A549 (cell line): ENCODE measurements around the gene MAPKAPK2. TPM values are rescaled to one million over a fixed set of nuclear protein-coding genes. Genes with fewer than 3 reads are reported as not detected.

ENCODE experiments used
- ATAC-seq, 2 experiments: fragments of 200-7000 bp in 1 of 2; fragments of >200 bp in 1 of 2; cut with Nextera tagmentation in 1 of 2; cut with Tn5 transposase in 1 of 2; 3 replicates each; pipeline versions ENCODE4 v1.8.0 to v1.9.1; 2018 to 2020; ENCODE audit warnings: mild to moderate bottlenecking in 1 of 2, moderate library complexity in 1 of 2
- CTCF ChIA-PET: fragments of 300-600 bp; sonication (Branson Sonifier 250); formaldehyde crosslinking; extraction: SDS; loops from one replicate; lab custom pipeline; 2021; ENCODE audit warnings: antibody characterized with exemption, inconsistent platforms; lab: Yijun Ruan, JAX
- POLR2A ChIA-PET: fragments of 350-600 bp; formaldehyde crosslinking; extraction: SDS; loops from one replicate; lab custom pipeline; 2021; ENCODE audit warnings: antibody characterized with exemption, inconsistent platforms; lab: Yijun Ruan, JAX
- DNase-seq, 2 experiments: peaks; one replicate each; pipeline versions ENCODE4 v3.0.0 to v3.0.0-alpha.2; 2011 to 2016; ENCODE audit warnings: low read depth in 1 of 2, low spot score in 1 of 2
- FAIRE-seq: peaks from 2 replicates; lab custom pipeline; 2011; peaks lifted over from hg19 to GRCh38; lab: Jason Lieb, UNC
- H3K27ac ChIP-seq, 2 experiments: fragments of >200 bp; sonication (Bioruptor Twin); formaldehyde crosslinking; 3 replicates each; pipeline ENCODE4 v1.5.1; 2016 to 2017
- H3K4me1 ChIP-seq: fragments of >200 bp; sonication (Bioruptor Twin); formaldehyde crosslinking; 3 replicates; pipeline ENCODE4 v1.6.1; 2016
- H3K4me2 ChIP-seq: fragments of >200 bp; sonication (Bioruptor Twin); formaldehyde crosslinking; 3 replicates; pipeline ENCODE4 v1.6.1; 2016
- H3K4me3 ChIP-seq: fragments of >200 bp; sonication (Bioruptor Twin); formaldehyde crosslinking; 3 replicates; pipeline ENCODE4 v1.5.1; 2016
- H3K9me3 ChIP-seq: fragments of >200 bp; sonication (Bioruptor Twin); formaldehyde crosslinking; 3 replicates; pipeline ENCODE4 v1.6.1; 2016
- BHLHE40 ChIP-seq: IDR thresholded peaks from 2 replicates; pipeline ENCODE4 v1.6.1; 2012; ENCODE audit warnings: low read depth, low read length, inconsistent platforms
- CEBPB ChIP-seq, 2 experiments: fragments of >200 bp in 1 of 2; sonication (Bioruptor Twin) in 1 of 2; formaldehyde crosslinking in 1 of 2; IDR thresholded peaks; 2 replicates each; pipeline ENCODE4 v1.6.1; 2012 to 2016
- CHD2 ChIP-seq: fragments of 150-350 bp; IDR thresholded peaks from 2 replicates; pipeline ENCODE4 v1.6.1; 2014; ENCODE audit warnings: low read length; ENCODE audit not compliant: partially characterized antibody
- EHF ChIP-seq: fragments of 250-450 bp; sonication (Bioruptor Pico); IDR thresholded peaks from 2 replicates; pipeline ENCODE4 v1.5.0; 2020; ENCODE audit warnings: mild to moderate bottlenecking
- ELK1 ChIP-seq: fragments of 150-350 bp; IDR thresholded peaks from 2 replicates; pipeline ENCODE4 v1.6.1; 2014; ENCODE audit warnings: low read depth, mild to moderate bottlenecking, low read length
- EP300 ChIP-seq, 2 experiments: fragments of >200 bp; sonication (Bioruptor Twin); formaldehyde crosslinking; IDR thresholded peaks; 2 replicates in 1 of 2; 3 replicates in 1 of 2; pipeline ENCODE4 v1.6.1; 2016 to 2017
- FOSB ChIP-seq: fragments of 250-450 bp; sonication (Bioruptor Pico); IDR thresholded peaks from 2 replicates; pipeline ENCODE4 v1.5.0; 2020; ENCODE audit warnings: mild to moderate bottlenecking, moderate library complexity
- FOSL2 ChIP-seq, 2 experiments: fragments of 450-650 bp in 1 of 2; fragments of >200 bp in 1 of 2; sonication (Bioruptor Twin) in 1 of 2; formaldehyde crosslinking; IDR thresholded peaks; 2 replicates each; pipeline versions ENCODE4 v1.5.0 to v1.6.1; 2016 to 2020; ENCODE audit warnings: mild to moderate bottlenecking in 1 of 2, moderate library complexity in 1 of 2
- FOXS1 ChIP-seq: fragments of 250-450 bp; sonication (Bioruptor Pico); IDR thresholded peaks from 2 replicates; pipeline ENCODE4 v1.5.0; 2020; ENCODE audit warnings: mild to moderate bottlenecking, moderate library complexity
- GATA3 ChIP-seq: IDR thresholded peaks from 2 replicates; pipeline ENCODE4 v1.6.1; 2012; ENCODE audit warnings: borderline replicate concordance
- HOXA7 ChIP-seq: fragments of 250-450 bp; sonication (Bioruptor Pico); IDR thresholded peaks from 2 replicates; pipeline ENCODE4 v1.5.0; 2020; ENCODE audit warnings: mild to moderate bottlenecking, moderate library complexity
- HOXB5 ChIP-seq: fragments of 250-450 bp; sonication (Bioruptor Pico); IDR thresholded peaks from 2 replicates; pipeline ENCODE4 v1.5.0; 2020; ENCODE audit warnings: mild to moderate bottlenecking, moderate library complexity
- JUN ChIP-seq, 2 experiments: fragments of >200 bp; sonication (Bioruptor Twin); formaldehyde crosslinking; IDR thresholded peaks; 2 replicates in 1 of 2; 3 replicates in 1 of 2; pipeline ENCODE4 v1.6.1; 2016 to 2017
- KDM1A ChIP-seq: fragments of 200-600 bp; sonication (generic); IDR thresholded peaks from 2 replicates; pipeline ENCODE4 v1.6.1; 2016; ENCODE audit warnings: low read depth, mild to moderate bottlenecking
- KDM5A ChIP-seq: fragments of 200-600 bp; sonication (generic); IDR thresholded peaks from 2 replicates; pipeline ENCODE4 v1.6.1; 2016; ENCODE audit warnings: antibody characterized with exemption, mild to moderate bottlenecking
- NFE2L2 ChIP-seq: fragments of 150-350 bp; conservative IDR thresholded peaks from 2 replicates; pipeline ENCODE4 v1.6.1; 2014; ENCODE audit warnings: low read length
- POLR2AphosphoS2 ChIP-seq: conservative IDR thresholded peaks from 2 replicates; pipeline ENCODE4 v1.6.1; 2012; ENCODE audit warnings: low read length, improper control_type of control experiment, inconsistent platforms
- RFX5 ChIP-seq: fragments of 450-650 bp; IDR thresholded peaks from 2 replicates; pipeline ENCODE4 v1.7.1; 2014; ENCODE audit warnings: antibody characterized with exemption, mild to moderate bottlenecking, moderate library complexity
- SMC3 ChIP-seq: fragments of >200 bp; sonication (Bioruptor Twin); formaldehyde crosslinking; IDR thresholded peaks from 3 replicates; pipeline ENCODE4 v1.6.1; 2018; ENCODE audit warnings: inconsistent platforms
- TFCP2L1 ChIP-seq: fragments of 250-450 bp; sonication (Bioruptor Pico); IDR thresholded peaks from 2 replicates; pipeline ENCODE4 v1.5.0; 2021; ENCODE audit warnings: mild to moderate bottlenecking
- TP53 ChIP-seq: fragments of 250-450 bp; sonication (Bioruptor Pico); IDR thresholded peaks from 2 replicates; pipeline ENCODE4 v1.5.0; 2021; ENCODE audit warnings: mild to moderate bottlenecking, moderate library complexity
- WGBS: methylation state at CpG from one replicate; pipeline ENCODE4 v1.1.6; 2017; ENCODE audit errors: missing lambda C conversion rate; 5-methylcytosine and 5-hydroxymethylcytosine counted together
- polyA plus RNA-seq, 4 experiments: library from polyadenylated mRNA; depleted of rRNA in 3 of 4; stranded (reverse); fragments of >200 nt; fragmentation: RNase III in 1 of 4; extraction: RNeasy Plus Mini Kit Qiagen cat#74134 plus additional on column Dnase treatment in 1 of 4; gene quantifications; 2 replicates in 3 of 4; 3 replicates in 1 of 4; pipeline ENCODE4 v1.2.3, GENCODE V29; 2011 to 2017
- TF ChIP-seq, protein P1 (sequence below): fragments of >200 bp; sonication (Bioruptor Twin); formaldehyde crosslinking; IDR thresholded peaks from 2 replicates; pipeline ENCODE4 v1.6.1; 2016
- TF ChIP-seq, protein P2 (sequence below): IDR thresholded peaks from 2 replicates; pipeline ENCODE4 v1.6.1; 2012; ENCODE audit warnings: low read depth, borderline replicate concordance
- TF ChIP-seq, protein P3 (sequence below): fragments of 200-600 bp; sonication (generic); IDR thresholded peaks from 2 replicates; pipeline ENCODE4 v1.6.1; 2016; ENCODE audit warnings: antibody characterized with exemption, mild to moderate bottlenecking, moderate library complexity

Gene MAPKAPK2
- polyA plus RNA-seq, 2 of the 4 experiments (the other 2 are of a cell fraction): 37.2 to 43.0 TPM

DNA sequence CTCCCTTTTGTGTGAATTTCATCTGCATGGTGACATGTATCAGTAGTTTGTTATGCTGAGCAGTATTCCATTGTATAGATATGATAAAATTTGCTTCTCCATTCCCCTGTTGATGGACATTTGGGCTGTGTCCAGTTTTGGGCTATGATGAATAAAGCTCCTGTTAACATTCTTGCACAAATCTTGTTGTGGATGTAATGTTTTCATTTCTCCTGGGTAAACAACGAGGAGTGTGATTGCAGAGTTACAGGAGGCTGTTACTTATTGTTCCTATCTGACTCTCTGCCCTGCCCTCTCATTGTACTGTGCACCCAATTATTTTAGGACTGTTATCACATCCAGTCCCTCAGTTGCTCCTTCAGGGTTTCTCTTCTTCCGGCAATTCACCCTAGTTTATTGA is 24.2 kb downstream of the MAPKAPK2 start:
- ATAC-seq (peak in 1 of 2 experiments; percentile 34; a peak in 3 of 6 replicates), DNase-seq (peak in 1 of 2 experiments; percentile 29), FAIRE-seq (no peak)
- ChIA-PET CTCF (interaction anchor here (0.6 to 12.1 kb wide), 8 partner anchors 10 to 222 kb away, joined by 3 to 116 read pairs (median 4); no protein-coding TSS in a partner anchor), POLR2A (interaction anchor here (1.0 to 2.2 kb wide), 2 partner anchors 21 to 24 kb away, joined by 4 to 9 read pairs; partner anchors contain the start of gene MAPKAPK2)
- Histone ChIP-seq H3K27ac (peak overlapping the region; percentile 74 to 85), H3K4me3 (peak overlapping the region; percentile 23; the same call in 1 of the 3 replicates), H3K4me2 (peak overlapping the region; percentile 91), H3K9me3 (no peaks in the 10 kb centered on the region), H3K4me1 (peaks cover 98% of the 10 kb centered on the region)
- no peak for TF ChIP-seq TP53 (CRISPR knock-in tag)
- 0 out of 2 replicates have a peak, but pooled peaks have one; percentile 2 for TF ChIP-seq GATA3
- TF ChIP-seq EHF (CRISPR knock-in tag): no peak
- no peak for TF ChIP-seq EP300 (IDR thresholded peaks at IDR 0.05)
- TF ChIP-seq FOSL2 (IDR thresholded peaks at IDR 0.05): no peak
- peak; percentile 27; the same call in 1 of the 2 replicates for TF ChIP-seq FOSL2 (CRISPR knock-in tag; IDR thresholded peaks at IDR 0.05)
- TF ChIP-seq CEBPB (IDR thresholded peaks at IDR 0.05): peak; percentile 22 to 37; a peak in 1 of 4 replicates
- TF ChIP-seq, protein P1, sequence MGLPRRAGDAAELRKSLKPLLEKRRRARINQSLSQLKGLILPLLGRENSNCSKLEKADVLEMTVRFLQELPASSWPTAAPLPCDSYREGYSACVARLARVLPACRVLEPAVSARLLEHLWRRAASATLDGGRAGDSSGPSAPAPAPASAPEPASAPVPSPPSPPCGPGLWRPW: no peak
- WGBS: 12% methylated on average over 2 of the region's 2 CpGs

DNA sequence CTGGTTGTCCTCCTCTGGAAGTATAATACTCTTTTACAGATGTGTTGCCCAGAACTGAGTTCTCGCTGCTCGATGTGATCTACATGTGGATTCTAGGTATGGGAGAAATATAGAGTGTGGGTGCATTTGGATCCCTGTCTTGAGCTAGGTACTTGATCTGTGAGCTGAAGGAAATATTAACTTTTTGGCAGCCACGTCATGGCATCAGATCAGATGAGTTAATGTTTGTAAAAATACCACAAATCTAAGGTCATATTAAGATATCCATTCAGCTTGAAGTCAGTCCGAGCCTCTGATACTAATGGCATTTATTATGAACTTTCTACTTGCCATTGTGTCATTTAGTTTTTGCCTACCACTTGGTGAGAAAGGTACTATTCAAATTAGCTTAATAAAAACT is 24.6 kb downstream of the MAPKAPK2 start:
- ChIA-PET POLR2A (interaction anchor here (1.0 to 2.2 kb wide), 2 partner anchors 22 to 25 kb away, joined by 4 to 9 read pairs; partner anchors contain the start of gene MAPKAPK2), CTCF (interaction anchor here (0.6 to 12.1 kb wide), 9 partner anchors 10 to 130 kb away, joined by 3 to 116 read pairs (median 3); no protein-coding TSS in a partner anchor)
- no peaks in the 10 kb centered on the region for H3K9me3 ChIP-seq
- TF ChIP-seq KDM1A: no peak
- no peak for TF ChIP-seq ELK1
- no peak for TF ChIP-seq NFE2L2
- no peak for TF ChIP-seq FOSB (CRISPR knock-in tag)
- TF ChIP-seq, protein P2, sequence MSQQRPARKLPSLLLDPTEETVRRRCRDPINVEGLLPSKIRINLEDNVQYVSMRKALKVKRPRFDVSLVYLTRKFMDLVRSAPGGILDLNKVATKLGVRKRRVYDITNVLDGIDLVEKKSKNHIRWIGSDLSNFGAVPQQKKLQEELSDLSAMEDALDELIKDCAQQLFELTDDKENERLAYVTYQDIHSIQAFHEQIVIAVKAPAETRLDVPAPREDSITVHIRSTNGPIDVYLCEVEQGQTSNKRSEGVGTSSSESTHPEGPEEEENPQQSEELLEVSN: no peak
- no peak for TF ChIP-seq CEBPB (IDR thresholded peaks at IDR 0.05)
- TF ChIP-seq KDM5A: no peak
- no peak for TF ChIP-seq TP53 (CRISPR knock-in tag)
- TF ChIP-seq HOXA7 (CRISPR knock-in tag): no peak
- TF ChIP-seq BHLHE40: no peak
- peak overlapping the region; percentile 23; the same call in 1 of the 3 replicates for H3K4me3 ChIP-seq
- peak overlapping the region; percentile 91 for H3K4me2 ChIP-seq
- no peak for FAIRE-seq
- DNase-seq: peak in 1 of 2 experiments; percentile 52
- ATAC-seq: peak in 1 of 2 experiments; percentile 16; a peak in 3 of 6 replicates
- peak overlapping the region; percentile 74 to 85 for H3K27ac ChIP-seq
- peaks cover 100% of the 10 kb centered on the region for H3K4me1 ChIP-seq
- 24% methylated on average over 4 of the region's 4 CpGs for whole genome bisulfite sequencing

DNA sequence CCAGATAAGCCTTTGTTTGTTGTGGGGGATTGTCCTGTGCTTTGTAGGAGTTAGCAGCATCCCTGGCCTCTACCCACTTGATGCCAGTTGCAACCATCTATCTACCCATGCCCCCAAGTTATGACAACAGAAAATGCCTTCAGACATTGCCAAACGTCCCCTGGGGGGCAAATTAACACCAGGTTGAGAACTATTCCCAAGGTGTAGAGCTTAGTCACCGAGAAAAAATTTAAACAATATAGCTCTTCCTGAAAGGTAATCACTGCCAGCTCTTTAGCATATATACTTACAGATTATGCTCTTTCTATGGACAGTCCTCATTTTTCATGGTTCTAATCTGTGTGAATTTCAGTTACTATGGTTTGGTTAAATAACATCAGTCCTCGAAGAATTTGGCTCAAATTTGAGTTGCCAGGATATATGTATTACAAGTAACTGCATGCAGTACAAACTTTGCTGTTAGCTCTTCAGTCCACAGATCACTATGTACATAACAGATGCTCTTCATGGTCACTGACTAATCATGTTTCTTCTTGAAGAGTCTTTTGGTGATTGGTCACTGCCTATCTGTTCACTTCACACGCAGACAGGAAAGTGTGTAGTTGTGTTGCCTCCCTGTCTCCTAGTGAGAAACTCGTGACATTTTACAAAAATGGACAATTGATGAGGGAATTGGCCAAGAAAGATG is 25.2 kb downstream of the MAPKAPK2 start:
- FAIRE-seq (no peak), DNase-seq (peak in 1 of 2 experiments; percentile 86), ATAC-seq (peak; percentile 67 to 79)
- CTCF ChIA-PET: interaction anchor here (0.8 to 12.1 kb wide), 9 partner anchors 9 to 130 kb away, joined by 3 to 116 read pairs (median 3); no protein-coding TSS in a partner anchor
- POLR2A ChIA-PET: interaction anchor here (1.0 to 2.2 kb wide), 2 partner anchors 22 to 25 kb away, joined by 4 to 9 read pairs; partner anchors contain the start of gene MAPKAPK2
- 2% methylated on average over 5 of the region's 5 CpGs for WGBS
- H3K4me2 ChIP-seq: peak overlapping the region; percentile 91
- peaks cover 100% of the 10 kb centered on the region for H3K4me1 ChIP-seq
- H3K9me3 ChIP-seq: no peaks in the 10 kb centered on the region
- peak overlapping the region; percentile 74 to 85 for H3K27ac ChIP-seq
- peak overlapping the region; percentile 22; the same call in 1 of the 3 replicates for H3K4me3 ChIP-seq
- TF ChIP-seq, protein P3, sequence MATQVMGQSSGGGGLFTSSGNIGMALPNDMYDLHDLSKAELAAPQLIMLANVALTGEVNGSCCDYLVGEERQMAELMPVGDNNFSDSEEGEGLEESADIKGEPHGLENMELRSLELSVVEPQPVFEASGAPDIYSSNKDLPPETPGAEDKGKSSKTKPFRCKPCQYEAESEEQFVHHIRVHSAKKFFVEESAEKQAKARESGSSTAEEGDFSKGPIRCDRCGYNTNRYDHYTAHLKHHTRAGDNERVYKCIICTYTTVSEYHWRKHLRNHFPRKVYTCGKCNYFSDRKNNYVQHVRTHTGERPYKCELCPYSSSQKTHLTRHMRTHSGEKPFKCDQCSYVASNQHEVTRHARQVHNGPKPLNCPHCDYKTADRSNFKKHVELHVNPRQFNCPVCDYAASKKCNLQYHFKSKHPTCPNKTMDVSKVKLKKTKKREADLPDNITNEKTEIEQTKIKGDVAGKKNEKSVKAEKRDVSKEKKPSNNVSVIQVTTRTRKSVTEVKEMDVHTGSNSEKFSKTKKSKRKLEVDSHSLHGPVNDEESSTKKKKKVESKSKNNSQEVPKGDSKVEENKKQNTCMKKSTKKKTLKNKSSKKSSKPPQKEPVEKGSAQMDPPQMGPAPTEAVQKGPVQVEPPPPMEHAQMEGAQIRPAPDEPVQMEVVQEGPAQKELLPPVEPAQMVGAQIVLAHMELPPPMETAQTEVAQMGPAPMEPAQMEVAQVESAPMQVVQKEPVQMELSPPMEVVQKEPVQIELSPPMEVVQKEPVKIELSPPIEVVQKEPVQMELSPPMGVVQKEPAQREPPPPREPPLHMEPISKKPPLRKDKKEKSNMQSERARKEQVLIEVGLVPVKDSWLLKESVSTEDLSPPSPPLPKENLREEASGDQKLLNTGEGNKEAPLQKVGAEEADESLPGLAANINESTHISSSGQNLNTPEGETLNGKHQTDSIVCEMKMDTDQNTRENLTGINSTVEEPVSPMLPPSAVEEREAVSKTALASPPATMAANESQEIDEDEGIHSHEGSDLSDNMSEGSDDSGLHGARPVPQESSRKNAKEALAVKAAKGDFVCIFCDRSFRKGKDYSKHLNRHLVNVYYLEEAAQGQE: no peak
- TF ChIP-seq FOXS1 (CRISPR knock-in tag) (no peak), RFX5 (peak; percentile 36; the same call in 1 of the 2 replicates), EP300 (IDR thresholded peaks at IDR 0.05) (no peak; a peak in 1 of 5 replicates), FOSL2 (IDR thresholded peaks at IDR 0.05) (no peak), FOSL2 (CRISPR knock-in tag; IDR thresholded peaks at IDR 0.05) (peak; percentile 27; the same call in 1 of the 2 replicates), EHF (CRISPR knock-in tag) (no peak), TFCP2L1 (CRISPR knock-in tag) (no peak), CHD2 (no peak), HOXB5 (CRISPR knock-in tag) (no peak), POLR2AphosphoS2 (no peak), JUN (IDR thresholded peaks at IDR 0.05) (no peak), SMC3 (no peak)
